Measurements from ENCODE around the gene EGLN2. TPM values are rescaled to one million over a fixed set of nuclear protein-coding genes. Genes with fewer than 3 reads are reported as not detected.

The EGLN2 gene
- polyA plus RNA-seq, 1 donor (not counting 4 experiments of a cell fraction or from before 2014, with no cell fraction given): 31.6 TPM

DNA sequence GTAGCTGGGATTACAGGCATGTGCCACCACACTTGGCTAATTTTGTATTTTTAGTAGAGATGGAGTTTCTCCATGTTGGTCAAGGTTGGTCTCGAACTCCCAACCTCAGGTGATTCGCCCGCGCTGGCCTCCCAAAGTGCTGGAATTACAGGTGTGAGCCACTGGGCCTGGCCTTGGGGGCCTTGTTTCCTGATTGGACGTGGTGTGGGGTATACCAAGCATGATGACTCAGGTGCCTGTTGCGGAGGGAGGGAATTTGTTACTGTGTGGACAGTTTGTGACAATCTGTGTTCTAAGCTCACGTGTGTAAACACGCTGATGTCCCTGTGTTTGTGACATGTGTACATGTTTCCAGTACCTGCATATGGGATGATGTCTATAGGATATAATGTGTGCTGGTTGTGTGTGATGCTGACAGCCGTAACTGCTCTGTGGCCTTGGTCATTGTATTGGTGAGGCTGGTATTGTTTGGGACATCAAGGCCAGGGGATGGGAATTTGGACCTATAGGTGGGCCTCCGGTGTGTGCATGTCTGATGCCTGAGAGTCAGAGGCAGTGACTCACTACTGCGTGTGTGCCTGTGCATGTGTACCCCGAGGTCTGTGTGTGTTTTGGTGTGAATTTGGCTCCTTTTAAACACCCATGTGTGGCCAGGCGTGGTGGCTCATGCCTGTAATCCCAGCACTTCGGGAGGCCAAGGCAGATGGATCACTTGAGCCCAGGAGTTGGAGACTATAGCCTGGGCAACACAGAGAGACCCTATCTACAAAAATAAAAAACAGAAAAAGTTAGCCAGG lies 1.6 kb upstream of the EGLN2 start:
- no peaks in the 10 kb centered on the region for H3K9me3 ChIP-seq (ENCODE audit: control insufficient read depth, low read depth, low read length)
- no peak overlapping the region for H3K9ac ChIP-seq (ENCODE audit: control insufficient read depth, extremely low read depth, insufficient read depth, low read length)
- no peak overlapping the region for H3K27ac ChIP-seq (ENCODE audit: control insufficient read depth, insufficient read depth, low read length)
- H4K20me1 ChIP-seq (ENCODE audit: control insufficient read depth, extremely low read depth, insufficient read depth, low read length): peaks cover 6% of the 10 kb centered on the region
- TF ChIP-seq, protein P1, sequence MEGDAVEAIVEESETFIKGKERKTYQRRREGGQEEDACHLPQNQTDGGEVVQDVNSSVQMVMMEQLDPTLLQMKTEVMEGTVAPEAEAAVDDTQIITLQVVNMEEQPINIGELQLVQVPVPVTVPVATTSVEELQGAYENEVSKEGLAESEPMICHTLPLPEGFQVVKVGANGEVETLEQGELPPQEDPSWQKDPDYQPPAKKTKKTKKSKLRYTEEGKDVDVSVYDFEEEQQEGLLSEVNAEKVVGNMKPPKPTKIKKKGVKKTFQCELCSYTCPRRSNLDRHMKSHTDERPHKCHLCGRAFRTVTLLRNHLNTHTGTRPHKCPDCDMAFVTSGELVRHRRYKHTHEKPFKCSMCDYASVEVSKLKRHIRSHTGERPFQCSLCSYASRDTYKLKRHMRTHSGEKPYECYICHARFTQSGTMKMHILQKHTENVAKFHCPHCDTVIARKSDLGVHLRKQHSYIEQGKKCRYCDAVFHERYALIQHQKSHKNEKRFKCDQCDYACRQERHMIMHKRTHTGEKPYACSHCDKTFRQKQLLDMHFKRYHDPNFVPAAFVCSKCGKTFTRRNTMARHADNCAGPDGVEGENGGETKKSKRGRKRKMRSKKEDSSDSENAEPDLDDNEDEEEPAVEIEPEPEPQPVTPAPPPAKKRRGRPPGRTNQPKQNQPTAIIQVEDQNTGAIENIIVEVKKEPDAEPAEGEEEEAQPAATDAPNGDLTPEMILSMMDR (optimal IDR thresholded peaks at IDR 0.05 in 1 of 3, IDR thresholded peaks at IDR 0.05 in 1 of 3, conservative IDR thresholded peaks at IDR 0.05 in 1 of 3; ENCODE audit: extremely low read depth in 1 of 3, insufficient read depth in 2 of 3, low read length in 3 of 3): no peak
- TF ChIP-seq EZH2 (IDR thresholded peaks at IDR 0.05; ENCODE audit: low read length): no peak
- peaks cover 14 to 22% of the 10 kb centered on the region in 2 experiments for H3K36me3 ChIP-seq (ENCODE audit: control insufficient read depth in 2 of 2, extremely low read depth in 1 of 2, insufficient read depth in 2 of 2, low read length in 2 of 2)
- H3K4me3 ChIP-seq (ENCODE audit: control insufficient read depth in 2 of 3, extremely low read depth in 1 of 3, insufficient read depth in 2 of 3, low read depth in 1 of 3, low read length in 3 of 3): no peak overlapping the region
- H3K9me1 ChIP-seq (ENCODE audit: control insufficient read depth, extremely low read depth, insufficient read depth, low read length): peaks cover 6% of the 10 kb centered on the region
- no peaks in the 10 kb centered on the region for H3K27me3 ChIP-seq (ENCODE audit: control insufficient read depth, extremely low read depth, insufficient read depth, low read length)
- FAIRE-seq (peak; percentile 23), DNase-seq (ENCODE audit: low read depth, low spot score) (no peak)
- dilution Hi-C loops (cut with MboI; ENCODE audit: extremely low pct_ligation_motif_present, low sequenced_read_pairs): no loop called here
- H3K79me2 ChIP-seq (ENCODE audit: control insufficient read depth, insufficient read depth, low read length): peaks cover 29% of the 10 kb centered on the region
- H2AFZ ChIP-seq (ENCODE audit: control insufficient read depth, low read length): no peak overlapping the region
- peaks cover 27% of the 10 kb centered on the region for H3K4me1 ChIP-seq (ENCODE audit: control insufficient read depth, extremely low read depth, insufficient read depth, low read length)
- H3K4me2 ChIP-seq (ENCODE audit: control insufficient read depth, extremely low read depth, insufficient read depth, low read depth, low read length): no peak overlapping the region

DNA sequence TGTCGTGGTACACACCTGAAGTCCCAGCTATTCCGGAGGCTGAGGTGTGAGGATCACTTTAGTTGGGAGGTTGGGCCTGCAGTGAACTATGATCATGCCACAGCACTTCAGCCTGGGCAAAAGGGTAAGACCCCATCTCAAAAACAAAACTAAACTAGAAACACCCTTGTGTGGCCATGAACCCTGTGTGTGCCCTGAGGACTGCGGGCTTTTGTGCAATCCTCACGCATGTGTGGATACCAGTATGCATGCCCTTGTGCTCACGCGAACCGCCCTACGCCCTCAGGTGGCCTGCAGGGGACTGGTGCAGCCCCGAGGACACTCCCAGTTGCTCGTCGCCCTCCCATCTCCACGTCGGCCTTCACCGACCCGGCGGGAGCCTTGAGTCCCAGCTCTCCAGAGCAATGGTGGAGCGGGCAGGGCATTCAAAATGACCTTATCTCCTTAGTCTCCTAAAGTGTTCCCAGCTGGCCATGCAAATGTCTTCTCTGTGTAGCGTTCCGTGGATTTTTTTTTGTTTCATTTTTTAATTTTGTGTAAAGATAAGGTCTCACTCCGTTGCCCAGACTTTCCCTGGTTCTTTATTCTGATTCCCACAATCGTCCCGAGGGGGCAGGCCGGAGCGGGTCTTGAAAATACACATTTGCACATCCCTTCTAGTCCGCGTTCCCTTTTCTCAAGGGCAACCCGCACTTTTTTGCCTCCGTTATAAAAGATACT lies 868 bp upstream of the EGLN2 start:
- no peak for FAIRE-seq
- dilution Hi-C loops (cut with MboI; ENCODE audit: extremely low pct_ligation_motif_present, low sequenced_read_pairs): no loop called here
- Histone ChIP-seq H3K4me2 (ENCODE audit: control insufficient read depth, extremely low read depth, insufficient read depth, low read depth, low read length) (peak overlapping the region; percentile 69), H3K9ac (ENCODE audit: control insufficient read depth, extremely low read depth, insufficient read depth, low read length) (peak overlapping the region; percentile 64), H2AFZ (ENCODE audit: control insufficient read depth, low read length) (peak overlapping the region; percentile 75), H3K4me1 (ENCODE audit: control insufficient read depth, extremely low read depth, insufficient read depth, low read length) (peaks cover 35% of the 10 kb centered on the region), H3K9me3 (ENCODE audit: control insufficient read depth, low read depth, low read length) (no peaks in the 10 kb centered on the region), H3K4me3 (ENCODE audit: control insufficient read depth in 2 of 3, extremely low read depth in 1 of 3, insufficient read depth in 2 of 3, low read depth in 1 of 3, low read length in 3 of 3) (peak overlapping the region; percentile 34 to 64 (median 42)), H4K20me1 (ENCODE audit: control insufficient read depth, extremely low read depth, insufficient read depth, low read length) (peaks cover 13% of the 10 kb centered on the region), H3K27me3 (ENCODE audit: control insufficient read depth, extremely low read depth, insufficient read depth, low read length) (no peaks in the 10 kb centered on the region), H3K9me1 (ENCODE audit: control insufficient read depth, extremely low read depth, insufficient read depth, low read length) (peaks cover 10% of the 10 kb centered on the region), H3K27ac (ENCODE audit: control insufficient read depth, insufficient read depth, low read length) (peak overlapping the region; percentile 68), H3K79me2 (ENCODE audit: control insufficient read depth, insufficient read depth, low read length) (peaks cover 37% of the 10 kb centered on the region), H3K36me3 (ENCODE audit: control insufficient read depth in 2 of 2, extremely low read depth in 1 of 2, insufficient read depth in 2 of 2, low read length in 2 of 2) (peaks cover 18 to 29% of the 10 kb centered on the region in 2 experiments)
- TF ChIP-seq EZH2 (IDR thresholded peaks at IDR 0.05; ENCODE audit: low read length): no peak
- TF ChIP-seq, protein P1 (optimal IDR thresholded peaks at IDR 0.05 in 1 of 3, IDR thresholded peaks at IDR 0.05 in 1 of 3, conservative IDR thresholded peaks at IDR 0.05 in 1 of 3; ENCODE audit: extremely low read depth in 1 of 3, insufficient read depth in 2 of 3, low read length in 3 of 3): peak; percentile 17 to 58 (median 19)
- DNase-seq (ENCODE audit: low read depth, low spot score): no peak

All from keratinocyte (primary cell).